Keratinocyte (primary cell): ENCODE results near the gene CCN2.

Experiments used
- EZH2 ChIP-seq: IDR thresholded peaks from one replicate; pipeline ENCODE4 v1.6.1; 2012; ENCODE audit warnings: inconsistent platforms, mild to moderate bottlenecking, low read length, moderate library complexity
- TF ChIP-seq, protein P1 (sequence below), 3 experiments: IDR thresholded peaks in 1 of 3; conservative IDR thresholded peaks in 1 of 3; optimal IDR thresholded peaks in 1 of 3; 2 replicates in 2 of 3; 3 replicates in 1 of 3; pipeline versions ENCODE3 to v1.5.1; 2011; ENCODE audit warnings: low read length in 3 of 3, mild to moderate bottlenecking in 3 of 3, moderate library complexity in 2 of 3, control low read depth in 1 of 3, inconsistent platforms in 1 of 3; ENCODE audit not compliant: insufficient read depth in 2 of 3; ENCODE audit errors: extremely low read depth in 1 of 3

DNA sequence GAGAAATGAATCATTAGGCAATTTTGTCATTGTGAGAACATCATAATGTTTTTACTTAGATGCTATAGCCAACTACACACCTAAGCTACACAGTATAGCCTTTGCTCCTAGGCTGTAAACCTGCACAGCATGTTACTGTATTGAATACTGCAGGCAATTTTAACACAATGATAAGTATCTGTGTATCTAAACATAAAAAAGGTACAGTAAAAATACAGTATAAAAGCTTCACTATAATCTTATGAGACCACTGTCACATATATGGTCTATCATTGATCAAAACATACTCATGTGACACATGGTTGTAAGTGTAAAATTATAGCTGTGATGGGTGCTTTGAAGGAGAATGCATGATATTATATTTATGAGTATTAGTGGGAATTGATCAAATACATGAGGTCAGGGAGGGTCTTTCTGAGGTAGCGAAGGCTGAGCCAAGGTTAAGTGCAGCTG, 29.2 kb upstream of the CCN2 start:
- TF ChIP-seq, protein P1, sequence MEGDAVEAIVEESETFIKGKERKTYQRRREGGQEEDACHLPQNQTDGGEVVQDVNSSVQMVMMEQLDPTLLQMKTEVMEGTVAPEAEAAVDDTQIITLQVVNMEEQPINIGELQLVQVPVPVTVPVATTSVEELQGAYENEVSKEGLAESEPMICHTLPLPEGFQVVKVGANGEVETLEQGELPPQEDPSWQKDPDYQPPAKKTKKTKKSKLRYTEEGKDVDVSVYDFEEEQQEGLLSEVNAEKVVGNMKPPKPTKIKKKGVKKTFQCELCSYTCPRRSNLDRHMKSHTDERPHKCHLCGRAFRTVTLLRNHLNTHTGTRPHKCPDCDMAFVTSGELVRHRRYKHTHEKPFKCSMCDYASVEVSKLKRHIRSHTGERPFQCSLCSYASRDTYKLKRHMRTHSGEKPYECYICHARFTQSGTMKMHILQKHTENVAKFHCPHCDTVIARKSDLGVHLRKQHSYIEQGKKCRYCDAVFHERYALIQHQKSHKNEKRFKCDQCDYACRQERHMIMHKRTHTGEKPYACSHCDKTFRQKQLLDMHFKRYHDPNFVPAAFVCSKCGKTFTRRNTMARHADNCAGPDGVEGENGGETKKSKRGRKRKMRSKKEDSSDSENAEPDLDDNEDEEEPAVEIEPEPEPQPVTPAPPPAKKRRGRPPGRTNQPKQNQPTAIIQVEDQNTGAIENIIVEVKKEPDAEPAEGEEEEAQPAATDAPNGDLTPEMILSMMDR (optimal IDR thresholded peaks at IDR 0.05 in 1 of 3, IDR thresholded peaks at IDR 0.05 in 1 of 3, conservative IDR thresholded peaks at IDR 0.05 in 1 of 3; ENCODE audit: extremely low read depth in 1 of 3, insufficient read depth in 2 of 3, low read length in 3 of 3): no peak
- TF ChIP-seq EZH2: no peak
